ENCODE measurements around the gene SLC26A8.

The SLC26A8 gene

DNA sequence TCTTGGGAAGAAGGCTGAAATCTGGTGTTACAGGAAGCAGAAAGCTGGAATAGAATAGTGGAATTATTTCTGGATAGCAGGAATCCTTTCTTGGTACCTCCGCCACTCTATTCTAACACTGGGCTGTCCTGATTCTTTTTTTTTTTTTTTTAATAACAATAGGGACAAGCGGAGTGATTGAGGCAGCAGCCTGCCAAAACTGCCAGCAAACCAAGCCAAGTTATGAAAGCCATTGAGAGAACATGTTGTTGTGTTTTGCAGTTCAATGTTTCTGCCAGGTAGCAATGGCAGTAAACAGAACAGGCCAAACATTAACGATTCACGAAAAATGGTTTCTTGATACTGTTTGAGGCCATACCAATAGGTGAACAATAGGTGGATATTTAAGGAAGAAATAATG, 47.1 kb downstream of the SLC26A8 start:
- no peaks in the 10 kb centered on the region for H3K9me3 ChIP-seq
- TF ChIP-seq, protein P1, sequence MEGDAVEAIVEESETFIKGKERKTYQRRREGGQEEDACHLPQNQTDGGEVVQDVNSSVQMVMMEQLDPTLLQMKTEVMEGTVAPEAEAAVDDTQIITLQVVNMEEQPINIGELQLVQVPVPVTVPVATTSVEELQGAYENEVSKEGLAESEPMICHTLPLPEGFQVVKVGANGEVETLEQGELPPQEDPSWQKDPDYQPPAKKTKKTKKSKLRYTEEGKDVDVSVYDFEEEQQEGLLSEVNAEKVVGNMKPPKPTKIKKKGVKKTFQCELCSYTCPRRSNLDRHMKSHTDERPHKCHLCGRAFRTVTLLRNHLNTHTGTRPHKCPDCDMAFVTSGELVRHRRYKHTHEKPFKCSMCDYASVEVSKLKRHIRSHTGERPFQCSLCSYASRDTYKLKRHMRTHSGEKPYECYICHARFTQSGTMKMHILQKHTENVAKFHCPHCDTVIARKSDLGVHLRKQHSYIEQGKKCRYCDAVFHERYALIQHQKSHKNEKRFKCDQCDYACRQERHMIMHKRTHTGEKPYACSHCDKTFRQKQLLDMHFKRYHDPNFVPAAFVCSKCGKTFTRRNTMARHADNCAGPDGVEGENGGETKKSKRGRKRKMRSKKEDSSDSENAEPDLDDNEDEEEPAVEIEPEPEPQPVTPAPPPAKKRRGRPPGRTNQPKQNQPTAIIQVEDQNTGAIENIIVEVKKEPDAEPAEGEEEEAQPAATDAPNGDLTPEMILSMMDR (IDR thresholded peaks at IDR 0.05), result no peak

DNA sequence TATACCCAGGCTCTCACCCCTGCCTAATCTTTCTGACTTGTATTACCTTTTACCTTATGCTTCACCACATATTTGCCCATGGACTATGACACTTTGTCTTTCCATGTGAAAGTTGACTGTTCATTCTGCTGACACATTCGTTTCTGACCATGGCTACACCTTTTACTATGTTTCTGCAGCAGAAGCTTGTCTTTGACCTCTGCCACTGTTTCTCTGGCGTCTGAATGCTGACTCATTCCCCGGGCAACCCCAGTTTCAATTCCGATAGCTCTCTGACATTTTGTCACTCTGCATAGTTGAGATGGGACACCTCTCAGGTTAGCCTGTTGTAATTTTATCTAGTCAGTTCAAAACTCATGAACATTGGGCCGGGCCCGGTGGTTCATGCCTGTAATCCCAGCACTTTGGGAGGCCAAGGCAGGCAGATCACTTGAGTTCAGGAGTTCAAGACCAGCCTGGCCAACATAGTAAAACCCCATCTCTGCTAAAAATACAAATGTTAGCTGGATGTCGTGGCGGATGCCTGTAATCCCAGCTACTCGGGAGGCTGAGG, 50.7 kb downstream of the SLC26A8 start:
- TF ChIP-seq, protein P1 (IDR thresholded peaks at IDR 0.05), result no peak
- Histone ChIP-seq H3K9me3 (no peaks in the 10 kb centered on the region), H3K27ac (peak overlapping the region; percentile 31), H3K36me3 (peaks cover 44% of the 10 kb centered on the region), H3K4me1 (ENCODE audit: control insufficient read depth in 1 of 2, insufficient read depth in 1 of 2, low read depth in 1 of 2, low read length in 1 of 2) (no peaks in the 10 kb centered on the region), H3K4me3 (ENCODE audit: low read depth in 1 of 2, low read length in 1 of 2) (no peak overlapping the region), H3K27me3 (no peaks in the 10 kb centered on the region)

More for the DNA sequence above, 47.1 kb downstream of the SLC26A8 start:
- H3K27me3 ChIP-seq, result no peaks in the 10 kb centered on the region
- no peak overlapping the region for H3K4me3 ChIP-seq (ENCODE audit: low read depth in 1 of 2, low read length in 1 of 2)
- H3K4me1 ChIP-seq (ENCODE audit: control insufficient read depth in 1 of 2, insufficient read depth in 1 of 2, low read depth in 1 of 2, low read length in 1 of 2), result no peaks in the 10 kb centered on the region
- H3K27ac ChIP-seq, result no peak overlapping the region
- H3K36me3 ChIP-seq, result peaks cover 40% of the 10 kb centered on the region

DNA sequence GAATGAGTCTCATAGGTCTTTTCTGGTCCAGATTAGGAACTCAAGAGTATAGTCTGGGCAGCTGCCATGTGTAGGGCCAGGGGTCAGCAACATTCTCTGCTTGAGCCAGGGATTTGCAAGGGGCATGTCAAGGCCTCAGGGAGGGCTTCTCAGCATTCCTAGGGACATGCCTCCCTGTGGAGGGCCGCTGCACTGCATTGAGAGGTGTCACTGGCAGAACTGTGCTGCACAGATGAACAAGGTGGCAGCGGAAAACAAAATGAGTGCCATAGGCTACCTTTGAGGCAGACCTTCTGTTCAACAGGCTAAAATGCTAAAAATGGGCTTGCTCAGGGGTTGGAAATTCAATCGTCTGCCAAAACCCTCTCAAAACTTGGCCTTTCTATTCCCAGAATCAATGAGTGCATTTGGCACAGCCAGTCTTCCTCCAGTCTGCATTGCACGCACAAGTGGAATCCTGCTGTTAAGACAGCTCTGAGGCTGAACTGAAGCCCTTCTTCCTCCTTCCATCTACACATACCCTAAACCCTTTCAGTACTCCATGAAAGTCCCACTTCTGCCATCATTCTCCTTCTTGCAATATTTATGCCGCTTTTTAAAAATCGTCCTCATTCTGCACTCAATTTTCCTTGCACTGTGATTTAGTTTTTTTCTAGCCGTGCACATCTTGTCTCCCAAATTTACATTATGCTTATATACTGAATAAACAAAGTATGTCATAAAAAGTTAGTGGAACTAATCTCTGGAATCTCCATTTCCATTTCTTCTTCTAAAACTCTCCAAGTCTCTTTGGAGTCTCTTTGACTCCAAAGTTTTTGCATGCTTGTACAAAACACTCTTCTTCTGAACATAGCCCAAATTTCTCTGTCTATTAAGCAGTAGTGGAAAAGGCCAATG, 51.7 kb downstream of the SLC26A8 start:
- H3K36me3 ChIP-seq, result peaks cover 52% of the 10 kb centered on the region
- H3K27me3 ChIP-seq, result no peaks in the 10 kb centered on the region
- no peaks in the 10 kb centered on the region for H3K4me1 ChIP-seq (ENCODE audit: control insufficient read depth in 1 of 2, insufficient read depth in 1 of 2, low read depth in 1 of 2, low read length in 1 of 2)
- no peaks in the 10 kb centered on the region for H3K9me3 ChIP-seq
- H3K4me3 ChIP-seq (ENCODE audit: low read depth in 1 of 2, low read length in 1 of 2), result no peak overlapping the region
- TF ChIP-seq, protein P1 (IDR thresholded peaks at IDR 0.05), result no peak
- no peak overlapping the region for H3K27ac ChIP-seq

DNA sequence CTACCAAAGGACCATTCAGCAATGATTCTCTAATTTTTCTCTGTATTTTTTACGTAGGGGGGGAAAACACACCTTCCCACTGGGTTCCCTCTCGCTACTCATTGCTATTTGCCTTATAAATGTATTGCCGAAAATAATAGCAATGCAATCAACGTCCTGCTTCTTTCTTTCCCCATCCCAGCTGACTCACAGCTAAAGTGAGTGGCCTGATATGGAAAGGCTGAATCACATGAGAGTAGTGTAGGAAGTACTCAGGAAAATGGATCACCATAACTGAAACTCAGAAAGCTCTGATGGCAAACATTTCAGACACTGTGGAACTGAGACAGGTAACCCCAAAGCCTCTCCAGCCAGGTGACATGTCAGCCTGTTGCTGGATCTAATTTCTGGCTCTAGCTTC, 54.3 kb downstream of the SLC26A8 start:
- TF ChIP-seq, protein P1 (IDR thresholded peaks at IDR 0.05), result no peak
- H3K9me3 ChIP-seq, result no peaks in the 10 kb centered on the region
- no peaks in the 10 kb centered on the region for H3K4me1 ChIP-seq (ENCODE audit: control insufficient read depth in 1 of 2, insufficient read depth in 1 of 2, low read depth in 1 of 2, low read length in 1 of 2)
- no peak overlapping the region for H3K27ac ChIP-seq
- no peaks in the 10 kb centered on the region for H3K27me3 ChIP-seq
- H3K4me3 ChIP-seq (ENCODE audit: low read depth in 1 of 2, low read length in 1 of 2), result no peak overlapping the region
- H3K36me3 ChIP-seq, result peaks cover 52% of the 10 kb centered on the region

DNA sequence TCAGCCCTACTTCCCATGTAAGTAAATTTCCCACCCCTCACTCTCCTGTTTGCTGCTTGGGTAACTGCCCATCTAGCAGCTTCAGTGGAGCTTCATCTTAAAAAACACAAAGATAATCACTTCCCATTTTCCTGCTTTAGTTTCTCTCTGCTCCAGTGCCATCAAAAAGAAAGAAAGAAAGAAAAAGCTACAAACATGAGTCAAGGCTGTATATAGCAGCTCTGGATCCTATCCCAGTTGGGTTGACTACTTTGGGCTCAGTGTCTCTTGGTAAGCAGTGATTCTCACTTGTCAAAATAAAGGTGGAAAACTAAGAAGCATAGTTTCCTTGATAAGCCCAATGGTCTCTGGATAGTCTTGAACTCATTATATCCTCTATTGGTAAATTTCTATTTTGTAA, 54.8 kb downstream of the SLC26A8 start:
- H3K27me3 ChIP-seq, result no peaks in the 10 kb centered on the region
- no peak overlapping the region for H3K4me3 ChIP-seq (ENCODE audit: low read depth in 1 of 2, low read length in 1 of 2)
- peaks cover 48% of the 10 kb centered on the region for H3K36me3 ChIP-seq
- no peaks in the 10 kb centered on the region for H3K4me1 ChIP-seq (ENCODE audit: control insufficient read depth in 1 of 2, insufficient read depth in 1 of 2, low read depth in 1 of 2, low read length in 1 of 2)
- TF ChIP-seq, protein P1 (IDR thresholded peaks at IDR 0.05), result no peak
- H3K9me3 ChIP-seq, result no peaks in the 10 kb centered on the region
- H3K27ac ChIP-seq, result no peak overlapping the region
